ENCODE measurements around the gene NRP1. TPM values are rescaled to one million over a fixed set of nuclear protein-coding genes. Genes with fewer than 3 reads are reported as not detected.

NRP1 gene
- total and polyA plus RNA-seq, 8 donors = 79.8 to 203 (median 164) TPM

- H3K27me3 ChIP-seq = no peaks in the 10 kb centered on the region
- peaks cover 12 to 14% of the 10 kb centered on the region in 2 donors for H3K4me1 ChIP-seq
- no peak for TF ChIP-seq CTCF (IDR thresholded peaks at IDR 0.05)
- H3K27ac ChIP-seq = peak overlapping the region; percentile 25 to 40
- ATAC-seq (no peak), DNase-seq (no peak)
- intact Hi-C loops (cut with DNase I) = no loop called here
- no peaks in the 10 kb centered on the region for H3K36me3 ChIP-seq
- H3K9me3 ChIP-seq = no peaks in the 10 kb centered on the region
- no peak overlapping the region for H3K4me3 ChIP-seq
Measured at GRCh38 chr10:33239257-33239656, 95.2 kb downstream of the NRP1 start.

GRCh38 chr10:33238643-33239042 is 95.8 kb downstream of the NRP1 start:
- H3K27ac ChIP-seq = peak overlapping the region; percentile 25 to 40
- peaks cover 13 to 14% of the 10 kb centered on the region in 2 donors for H3K4me1 ChIP-seq
- TF ChIP-seq CTCF (IDR thresholded peaks at IDR 0.05) = no peak
- no peak overlapping the region for H3K4me3 ChIP-seq
- H3K36me3 ChIP-seq = no peaks in the 10 kb centered on the region
- H3K9me3 ChIP-seq = no peaks in the 10 kb centered on the region
- peak; percentile 37 for ATAC-seq
- intact Hi-C loops (cut with DNase I) = no loop called here
- DNase-seq = no peak
- no peaks in the 10 kb centered on the region for H3K27me3 ChIP-seq

- ATAC-seq (peak; percentile 85), DNase-seq (no peak)
- Histone ChIP-seq H3K27ac (peak overlapping the region; percentile 3 to 25), H3K4me3 (no peak overlapping the region), H3K27me3 (no peaks in the 10 kb centered on the region), H3K4me1 (peaks cover 13 to 14% of the 10 kb centered on the region in 2 donors), H3K9me3 (no peaks in the 10 kb centered on the region), H3K36me3 (no peaks in the 10 kb centered on the region)
- intact Hi-C loops (cut with DNase I) = no loop called here
- no peak for TF ChIP-seq CTCF (IDR thresholded peaks at IDR 0.05)
Measured at GRCh38 chr10:33237736-33238624, 96.5 kb downstream of the NRP1 start.

GRCh38 chr10:33236916-33237315 is 97.6 kb downstream of the NRP1 start:
- Histone ChIP-seq H3K4me3 (no peak overlapping the region), H3K27ac (peak overlapping the region in 1 of 2 donors; percentile 2)
- no peak for ATAC-seq

More at GRCh38 chr10:33236916-33237315, 97.6 kb downstream of the NRP1 start:
- intact Hi-C loops (cut with DNase I) = no loop called here
- no peaks in the 10 kb centered on the region for H3K9me3 ChIP-seq
- no peaks in the 10 kb centered on the region for H3K27me3 ChIP-seq
- DNase-seq = no peak
- H3K36me3 ChIP-seq = no peaks in the 10 kb centered on the region
- peaks cover 13 to 14% of the 10 kb centered on the region in 2 donors for H3K4me1 ChIP-seq
- no peak for TF ChIP-seq CTCF (IDR thresholded peaks at IDR 0.05)
